ENCODE measurements around the gene RAD51. TPM values are rescaled to one million over a fixed set of nuclear protein-coding genes. Genes with fewer than 3 reads are reported as not detected.
A peak's percentile ranks its signal among the peaks of the same experiment; 100 is the strongest.

Gene RAD51
- total RNA-seq, 4 donors from 2014 or later = 1.9 to 8.5 (median 4.5) TPM

- Histone ChIP-seq H3K9me3 (no peaks in the 10 kb centered on the region), H3K36me3 (no peaks in the 10 kb centered on the region), H3K27ac (no peak overlapping the region), H3K4me1 (no peaks in the 10 kb centered on the region), H3K4me3 (no peak overlapping the region), H3K27me3 (no peaks in the 10 kb centered on the region)
- DNase-seq = no peak
- no peak for TF ChIP-seq POLR2A (IDR thresholded peaks at IDR 0.05)
- TF ChIP-seq, protein P1, sequence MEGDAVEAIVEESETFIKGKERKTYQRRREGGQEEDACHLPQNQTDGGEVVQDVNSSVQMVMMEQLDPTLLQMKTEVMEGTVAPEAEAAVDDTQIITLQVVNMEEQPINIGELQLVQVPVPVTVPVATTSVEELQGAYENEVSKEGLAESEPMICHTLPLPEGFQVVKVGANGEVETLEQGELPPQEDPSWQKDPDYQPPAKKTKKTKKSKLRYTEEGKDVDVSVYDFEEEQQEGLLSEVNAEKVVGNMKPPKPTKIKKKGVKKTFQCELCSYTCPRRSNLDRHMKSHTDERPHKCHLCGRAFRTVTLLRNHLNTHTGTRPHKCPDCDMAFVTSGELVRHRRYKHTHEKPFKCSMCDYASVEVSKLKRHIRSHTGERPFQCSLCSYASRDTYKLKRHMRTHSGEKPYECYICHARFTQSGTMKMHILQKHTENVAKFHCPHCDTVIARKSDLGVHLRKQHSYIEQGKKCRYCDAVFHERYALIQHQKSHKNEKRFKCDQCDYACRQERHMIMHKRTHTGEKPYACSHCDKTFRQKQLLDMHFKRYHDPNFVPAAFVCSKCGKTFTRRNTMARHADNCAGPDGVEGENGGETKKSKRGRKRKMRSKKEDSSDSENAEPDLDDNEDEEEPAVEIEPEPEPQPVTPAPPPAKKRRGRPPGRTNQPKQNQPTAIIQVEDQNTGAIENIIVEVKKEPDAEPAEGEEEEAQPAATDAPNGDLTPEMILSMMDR (IDR thresholded peaks at IDR 0.05) = peak in 1 of 6 experiments; percentile 15
- intact Hi-C loops (cut with DNase I) = no loop called here
- WGBS, 2 donors = 91 to 94% methylated on average over 7 of the region's 7 CpGs
These were observed 7.1 kb downstream of the RAD51 start for GRCh38 chr15:40702077-40702476.

- no peak for DNase-seq
- 92 to 100% methylated on average over 2 of the region's 2 CpGs for WGBS, 2 donors
- Histone ChIP-seq H3K27ac (no peak overlapping the region), H3K4me1 (no peaks in the 10 kb centered on the region), H3K9me3 (no peaks in the 10 kb centered on the region), H3K4me3 (no peak overlapping the region), H3K36me3 (no peaks in the 10 kb centered on the region), H3K27me3 (no peaks in the 10 kb centered on the region)
- TF ChIP-seq POLR2A (IDR thresholded peaks at IDR 0.05) = no peak
- TF ChIP-seq, protein P1 (IDR thresholded peaks at IDR 0.05) = no peak
- intact Hi-C loops (cut with DNase I) = no loop called here
These were observed 11.1 kb downstream of the RAD51 start for GRCh38 chr15:40706121-40706520.

- no peaks in the 10 kb centered on the region for H3K4me1 ChIP-seq
- whole genome bisulfite sequencing, 2 donors = 41 to 91% methylated on average over 2 of the region's 2 CpGs
- no peak overlapping the region for H3K4me3 ChIP-seq
- no peaks in the 10 kb centered on the region for H3K9me3 ChIP-seq
- no peak for TF ChIP-seq POLR2A (IDR thresholded peaks at IDR 0.05)
- TF ChIP-seq, protein P1 (IDR thresholded peaks at IDR 0.05) = no peak
- DNase-seq = no peak
- H3K27ac ChIP-seq = no peak overlapping the region
- no peaks in the 10 kb centered on the region for H3K36me3 ChIP-seq
- no peaks in the 10 kb centered on the region for H3K27me3 ChIP-seq
- intact Hi-C loops (cut with DNase I) = no loop called here
These were observed 19.2 kb downstream of the RAD51 start for GRCh38 chr15:40714144-40714543.

DNA sequence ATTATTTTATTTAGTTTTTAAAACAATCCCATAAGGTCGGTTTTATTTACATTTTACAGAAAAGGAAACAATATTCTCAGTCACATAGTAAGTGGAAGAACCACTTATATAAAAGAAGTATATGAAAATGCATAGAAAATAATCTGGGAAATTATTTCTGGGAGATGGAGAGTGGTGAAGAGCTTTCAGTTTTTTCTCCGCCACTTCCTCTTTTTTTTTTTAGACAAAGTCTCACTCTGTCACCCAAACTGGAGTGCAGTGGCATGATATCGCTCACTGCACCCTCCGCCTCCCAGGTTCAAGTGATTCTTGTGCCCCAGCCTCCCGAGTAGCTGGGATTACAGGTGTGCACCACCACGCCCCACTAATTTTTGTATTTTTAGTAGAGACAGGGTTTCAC is 21.2 kb downstream of the RAD51 start:
- Histone ChIP-seq H3K27ac (no peak overlapping the region), H3K27me3 (no peaks in the 10 kb centered on the region), H3K9me3 (no peaks in the 10 kb centered on the region), H3K4me3 (no peak overlapping the region), H3K4me1 (no peaks in the 10 kb centered on the region), H3K36me3 (no peaks in the 10 kb centered on the region)
- intact Hi-C loops (cut with DNase I) = no loop called here
- DNase-seq = no peak
- 91 to 92% methylated on average over 6 of the region's 6 CpGs for WGBS, 2 donors
- TF ChIP-seq, protein P1 (IDR thresholded peaks at IDR 0.05) = no peak
- no peak for TF ChIP-seq POLR2A (IDR thresholded peaks at IDR 0.05)

- no peak for TF ChIP-seq POLR2A (IDR thresholded peaks at IDR 0.05)
- TF ChIP-seq, protein P1 (IDR thresholded peaks at IDR 0.05) = no peak
- H3K9me3 ChIP-seq = no peaks in the 10 kb centered on the region
- no peak overlapping the region for H3K27ac ChIP-seq
- H3K27me3 ChIP-seq = no peaks in the 10 kb centered on the region
- H3K36me3 ChIP-seq = no peaks in the 10 kb centered on the region
- intact Hi-C loops (cut with DNase I) = no loop called here
- no peak overlapping the region for H3K4me3 ChIP-seq
- H3K4me1 ChIP-seq = no peaks in the 10 kb centered on the region
- DNase-seq = no peak
- WGBS, 2 donors = 73 to 83% methylated on average over 1 of the region's 1 CpG
These were observed 26.7 kb downstream of the RAD51 start for GRCh38 chr15:40721701-40722100.

Measured in esophagus squamous epithelium (tissue), 5 donors.